GM12801 (cell line): ENCODE measurements around the gene LIN37.

ENCODE experiments used
- TF ChIP-seq, protein P1 (sequence below): IDR thresholded peaks from one replicate; pipeline ENCODE4 v1.5.1; 2011; ENCODE audit warnings: control low read depth; ENCODE audit not compliant: insufficient read length; ENCODE audit errors: extremely low read depth

LIN37 gene

DNA sequence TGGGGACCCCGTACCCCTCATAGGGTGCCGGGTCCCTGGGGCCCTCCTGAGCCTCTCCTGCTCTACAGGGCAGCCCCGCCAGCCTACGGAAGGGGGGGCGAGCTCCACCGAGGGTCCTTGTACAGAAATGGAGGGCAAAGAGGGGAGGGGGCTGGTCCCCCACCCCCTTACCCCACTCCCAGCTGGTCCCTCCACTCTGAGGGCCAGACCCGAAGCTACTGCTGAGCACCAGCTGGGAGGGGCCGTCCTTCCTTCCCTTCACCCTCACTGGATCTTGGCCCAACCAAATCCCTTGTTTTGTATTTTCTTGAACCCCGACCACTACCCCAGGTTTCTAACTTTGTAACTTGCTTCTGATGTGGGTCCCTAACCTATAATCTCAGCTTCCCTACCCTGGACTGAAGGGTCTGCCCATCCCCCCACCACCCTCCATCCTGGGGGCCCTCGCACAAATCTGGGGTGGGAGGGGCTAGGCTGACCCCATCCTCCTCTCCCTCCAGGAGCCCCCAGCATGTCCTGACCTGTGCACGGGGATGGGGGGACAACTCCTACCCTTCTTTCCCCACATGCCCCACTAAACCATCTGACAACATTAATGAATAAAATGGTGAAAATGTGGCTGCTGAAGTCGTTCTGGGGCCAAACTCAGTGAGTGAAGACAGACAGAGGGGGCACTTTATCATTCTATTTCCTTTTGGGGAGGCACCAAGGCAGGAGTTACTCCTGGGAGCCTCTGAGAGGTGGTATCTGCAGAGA is 40.0 kb downstream of the LIN37 start:
- TF ChIP-seq, protein P1, sequence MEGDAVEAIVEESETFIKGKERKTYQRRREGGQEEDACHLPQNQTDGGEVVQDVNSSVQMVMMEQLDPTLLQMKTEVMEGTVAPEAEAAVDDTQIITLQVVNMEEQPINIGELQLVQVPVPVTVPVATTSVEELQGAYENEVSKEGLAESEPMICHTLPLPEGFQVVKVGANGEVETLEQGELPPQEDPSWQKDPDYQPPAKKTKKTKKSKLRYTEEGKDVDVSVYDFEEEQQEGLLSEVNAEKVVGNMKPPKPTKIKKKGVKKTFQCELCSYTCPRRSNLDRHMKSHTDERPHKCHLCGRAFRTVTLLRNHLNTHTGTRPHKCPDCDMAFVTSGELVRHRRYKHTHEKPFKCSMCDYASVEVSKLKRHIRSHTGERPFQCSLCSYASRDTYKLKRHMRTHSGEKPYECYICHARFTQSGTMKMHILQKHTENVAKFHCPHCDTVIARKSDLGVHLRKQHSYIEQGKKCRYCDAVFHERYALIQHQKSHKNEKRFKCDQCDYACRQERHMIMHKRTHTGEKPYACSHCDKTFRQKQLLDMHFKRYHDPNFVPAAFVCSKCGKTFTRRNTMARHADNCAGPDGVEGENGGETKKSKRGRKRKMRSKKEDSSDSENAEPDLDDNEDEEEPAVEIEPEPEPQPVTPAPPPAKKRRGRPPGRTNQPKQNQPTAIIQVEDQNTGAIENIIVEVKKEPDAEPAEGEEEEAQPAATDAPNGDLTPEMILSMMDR, result no peak

DNA sequence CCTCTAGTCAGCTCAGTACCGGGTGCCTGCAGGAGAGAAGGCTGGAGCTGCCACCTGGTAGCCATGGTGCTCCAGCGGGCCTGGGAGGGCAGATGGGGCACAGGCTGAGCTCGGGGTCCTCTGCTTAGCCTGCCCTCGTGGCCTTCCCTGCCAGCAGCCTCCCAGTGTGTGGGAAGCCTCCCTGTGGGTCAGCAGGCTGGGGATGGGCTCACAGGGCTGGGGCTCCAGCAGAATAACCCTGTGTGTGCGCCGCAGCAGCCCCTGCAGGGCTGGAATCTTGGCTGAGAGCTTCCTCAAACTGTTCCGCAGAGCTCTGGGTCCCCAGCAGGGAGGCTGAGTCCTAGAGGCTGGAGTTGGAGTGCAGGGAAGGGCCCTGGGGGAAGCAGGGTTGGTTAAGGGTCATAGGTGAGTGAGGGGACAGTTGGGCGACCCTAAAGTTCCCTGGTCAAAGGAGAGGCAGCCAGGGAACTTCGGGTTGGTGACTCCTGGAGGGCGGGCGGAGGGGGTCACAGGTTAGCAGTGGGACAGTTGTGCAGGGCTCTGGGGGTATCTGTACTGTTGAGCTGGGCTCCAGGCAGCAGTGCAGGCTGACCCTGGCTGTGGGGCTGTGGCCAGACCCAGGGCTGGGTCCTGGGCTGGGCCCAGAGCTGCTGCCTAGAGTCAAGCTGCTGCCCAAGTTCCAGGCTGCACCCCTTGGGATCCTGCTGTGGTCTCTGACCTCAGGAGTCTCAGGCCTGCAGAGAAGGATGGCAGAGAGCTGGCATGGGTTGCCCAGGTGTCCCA is 41.0 kb downstream of the LIN37 start:
- TF ChIP-seq, protein P1, result no peak

DNA sequence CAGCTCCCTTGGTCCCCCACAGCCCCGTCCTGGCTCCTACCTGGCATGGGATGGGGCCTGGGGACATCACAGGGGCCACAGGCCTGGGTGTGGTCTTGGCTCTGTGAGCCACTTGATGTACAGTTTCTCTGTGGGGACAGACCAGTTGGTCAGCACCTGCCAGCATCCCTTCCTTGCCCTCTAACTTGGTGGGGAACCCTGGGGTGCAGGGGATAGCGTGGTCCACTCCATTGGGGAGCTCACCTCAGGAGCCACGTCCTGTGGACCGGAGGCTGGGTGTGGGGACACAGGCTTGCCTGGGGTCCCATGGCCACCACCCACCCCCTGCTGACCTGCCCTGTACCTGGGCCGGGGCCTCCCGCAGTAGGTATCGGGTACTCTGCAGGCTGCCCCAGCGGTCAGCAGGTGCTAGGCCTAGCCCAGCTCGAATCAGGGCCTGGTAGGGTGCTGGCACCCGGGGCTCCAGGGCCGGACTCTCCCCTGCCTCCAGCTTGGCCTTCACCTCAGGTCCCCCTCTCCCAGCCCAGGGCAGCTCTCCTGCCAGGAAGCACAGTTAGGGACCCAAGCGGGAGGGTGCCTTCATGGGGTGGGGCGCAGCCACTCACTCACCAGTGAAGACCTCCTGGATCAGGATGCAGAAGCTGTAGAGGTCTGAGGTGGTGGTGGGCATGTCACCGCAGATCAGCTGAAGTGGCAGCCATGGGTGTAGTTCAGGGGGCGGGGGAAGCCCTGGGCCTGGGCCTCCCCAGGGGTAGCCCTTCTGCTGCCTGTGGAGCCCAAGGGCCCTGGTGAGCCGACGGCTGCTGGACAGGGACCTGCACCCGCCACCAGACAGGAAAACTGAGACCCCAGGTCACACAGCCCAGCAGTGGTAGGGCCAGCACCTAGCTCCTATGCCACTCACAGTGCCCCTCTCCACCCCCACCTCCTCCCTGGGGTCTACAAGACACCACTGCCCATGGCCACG is 41.9 kb downstream of the LIN37 start:
- TF ChIP-seq, protein P1, result no peak

DNA sequence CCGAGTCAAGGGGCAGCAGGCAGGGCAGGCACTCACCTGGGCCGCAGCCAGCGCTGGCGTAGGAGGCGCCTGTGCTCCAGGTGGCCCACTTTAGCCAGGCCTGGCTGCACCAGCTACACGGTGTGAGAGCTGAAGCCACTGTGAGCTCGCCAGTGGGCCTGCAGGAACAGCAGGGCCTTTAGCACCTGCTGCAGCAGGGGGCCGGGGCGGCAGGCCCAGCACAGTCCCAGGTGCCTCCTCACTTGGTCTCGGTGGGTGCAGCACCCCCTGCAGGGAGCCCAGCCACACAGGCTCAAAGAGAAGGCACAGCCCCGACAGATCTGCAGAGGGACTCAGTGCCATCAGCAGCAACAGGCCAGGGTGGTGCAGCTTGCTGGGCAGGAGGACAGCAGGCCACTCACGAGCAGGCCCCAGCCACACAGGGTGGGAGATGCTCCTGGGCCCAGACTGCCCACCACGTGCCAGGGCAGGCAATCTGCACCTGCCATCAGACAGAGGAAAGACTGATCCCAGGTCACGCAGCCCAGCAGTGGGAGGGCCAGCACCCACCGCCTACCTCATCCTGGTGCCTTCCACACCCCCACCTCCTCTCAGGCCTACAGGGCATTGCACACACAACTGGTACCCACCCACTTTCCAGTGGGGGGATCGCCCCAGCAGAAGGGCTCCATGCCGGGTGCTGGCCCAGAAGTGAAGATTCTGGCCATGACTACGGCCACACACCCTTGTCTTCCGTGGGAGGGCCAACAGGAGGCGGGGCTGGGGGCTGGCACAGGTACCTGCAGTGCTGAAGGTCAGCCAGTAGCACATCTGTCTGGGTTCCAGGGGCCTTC is 42.8 kb downstream of the LIN37 start:
- TF ChIP-seq, protein P1, result no peak

DNA sequence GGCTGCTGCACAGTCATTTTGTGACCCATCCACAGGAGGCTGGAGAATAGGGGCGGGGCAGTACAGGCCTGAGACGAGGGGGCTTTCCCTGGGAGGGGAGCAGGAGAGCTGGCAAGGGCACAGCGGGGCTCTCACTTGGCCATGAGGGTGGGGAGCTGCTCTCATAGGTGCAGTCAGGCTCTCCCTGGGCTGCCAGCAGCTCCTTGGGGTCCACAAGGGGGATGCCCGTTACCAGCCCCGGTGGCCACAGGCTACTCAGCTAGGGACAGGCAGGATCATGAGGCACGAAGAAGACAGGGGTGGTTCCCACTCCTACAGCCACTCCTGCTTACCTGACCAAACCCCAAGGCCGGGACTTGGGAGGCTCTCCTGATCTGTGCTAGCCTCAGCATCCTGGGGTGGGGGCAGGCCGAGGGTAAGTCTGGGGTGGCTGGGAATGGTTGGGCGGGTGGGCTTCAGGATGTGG is 43.5 kb downstream of the LIN37 start:
- TF ChIP-seq, protein P1, result no peak

DNA sequence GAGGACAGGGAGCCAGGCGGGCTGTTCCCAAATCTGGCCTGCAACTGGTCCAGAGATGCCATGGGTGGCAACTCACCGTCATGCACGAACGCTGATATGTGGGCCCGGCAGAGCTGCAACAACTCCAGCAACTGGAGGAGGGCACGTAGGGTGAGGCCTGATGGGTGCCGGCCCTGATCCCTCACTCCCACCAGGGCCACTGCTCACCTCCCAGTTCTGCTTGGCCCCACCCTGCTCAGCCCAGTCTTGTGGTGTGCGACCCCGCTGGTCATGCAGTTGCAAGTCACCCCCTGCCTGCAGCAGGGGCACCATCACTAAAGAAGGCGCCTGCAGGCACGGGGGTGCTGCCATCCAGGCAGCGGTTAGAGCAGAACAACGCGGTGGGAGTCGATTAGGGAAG is 43.9 kb downstream of the LIN37 start:
- TF ChIP-seq, protein P1, result no peak
